ENCODE data around the gene TGFB2.
A peak's percentile ranks its signal among the peaks of the same experiment; 100 is the strongest.

Gene TGFB2

DNA sequence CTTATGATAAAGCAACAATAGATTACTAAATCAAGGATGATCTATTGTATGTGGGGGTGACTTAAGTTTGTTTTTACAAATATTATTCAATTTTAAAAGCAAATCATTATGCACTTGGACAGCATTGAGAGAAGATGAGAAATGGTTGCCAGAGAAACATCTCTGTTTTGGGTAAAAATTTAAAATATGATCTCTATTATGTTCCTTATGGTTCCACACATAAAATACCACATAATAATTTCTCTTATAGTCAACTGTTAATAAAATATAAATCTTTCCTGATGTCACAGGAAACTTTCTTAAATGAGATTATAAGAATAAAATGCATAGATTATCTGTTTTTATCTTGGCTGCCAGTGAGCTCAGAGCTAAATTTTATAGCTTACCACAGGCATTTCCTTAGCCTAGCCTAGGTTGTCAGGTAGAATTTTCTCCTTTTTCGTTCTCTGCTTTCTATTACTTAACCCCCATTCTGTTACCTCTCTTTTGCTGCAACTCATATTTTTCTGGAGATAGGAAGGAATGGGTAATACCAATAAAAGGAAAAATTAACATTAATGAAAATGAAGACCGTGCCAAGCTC lies 109.7 kb downstream of the TGFB2 start:
- no peak overlapping the region for H3K4me3 ChIP-seq (ENCODE audit: low read depth, low read length)
- in situ Hi-C loops (cut with HindIII; ENCODE audit: low sequenced_read_pairs), result no loop called here
- DNase-seq (ENCODE audit: low read depth, low spot score), result no peak
- no peak for TF ChIP-seq CTCF (IDR thresholded peaks at IDR 0.05; ENCODE audit: low read depth, low read length)

DNA sequence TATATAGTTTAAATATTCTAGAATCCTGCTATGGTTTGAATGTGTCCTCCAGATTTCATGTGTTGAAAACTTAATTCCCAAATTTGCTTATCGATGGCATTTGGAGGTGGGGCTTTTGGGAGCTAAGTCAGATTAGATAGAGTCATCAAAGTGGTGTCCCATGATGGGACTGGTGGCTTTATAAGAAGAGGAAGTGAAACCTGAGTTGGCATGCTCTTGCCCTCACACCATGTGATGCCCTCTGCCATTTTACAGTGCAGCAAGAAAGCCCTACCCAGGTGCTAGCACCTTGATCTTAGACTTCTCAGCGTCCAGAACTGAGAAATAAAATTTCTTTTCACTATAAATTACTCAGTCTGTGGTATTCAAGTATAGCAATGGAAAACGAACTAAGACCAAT lies 111.3 kb downstream of the TGFB2 start:
- no peak overlapping the region for H3K4me3 ChIP-seq (ENCODE audit: low read depth, low read length)
- TF ChIP-seq CTCF (IDR thresholded peaks at IDR 0.05; ENCODE audit: low read depth, low read length), result no peak
- DNase-seq (ENCODE audit: low read depth, low spot score), result no peak
- in situ Hi-C loops (cut with HindIII; ENCODE audit: low sequenced_read_pairs), result no loop called here

GRCh38 chr1:218459450-218459849 lies 114.3 kb downstream of the TGFB2 start:
- in situ Hi-C loops (cut with HindIII; ENCODE audit: low sequenced_read_pairs), result no loop called here
- no peak for TF ChIP-seq CTCF (IDR thresholded peaks at IDR 0.05; ENCODE audit: low read depth, low read length)

GRCh38 chr1:218459878-218460711 lies 115.0 kb downstream of the TGFB2 start:
- TF ChIP-seq CTCF (IDR thresholded peaks at IDR 0.05; ENCODE audit: low read depth, low read length), result no peak
- no peak overlapping the region for H3K4me3 ChIP-seq (ENCODE audit: low read depth, low read length)

More at GRCh38 chr1:218459450-218459849, 114.3 kb downstream of the TGFB2 start:
- DNase-seq (ENCODE audit: low read depth, low spot score), result peak; percentile 73
- no peak overlapping the region for H3K4me3 ChIP-seq (ENCODE audit: low read depth, low read length)

GRCh38 chr1:218461351-218461750 lies 116.2 kb downstream of the TGFB2 start:
- DNase-seq (ENCODE audit: low read depth, low spot score), result no peak
- in situ Hi-C loops (cut with HindIII; ENCODE audit: low sequenced_read_pairs), result no loop called here
- TF ChIP-seq CTCF (IDR thresholded peaks at IDR 0.05; ENCODE audit: low read depth, low read length), result no peak
- H3K4me3 ChIP-seq (ENCODE audit: low read depth, low read length), result no peak overlapping the region

More at GRCh38 chr1:218459878-218460711, 115.0 kb downstream of the TGFB2 start:
- in situ Hi-C loops (cut with HindIII; ENCODE audit: low sequenced_read_pairs), result no loop called here
- DNase-seq (ENCODE audit: low read depth, low spot score), result peak; percentile 96

- no peak for DNase-seq (ENCODE audit: low read depth, low spot score)
- in situ Hi-C loops (cut with HindIII; ENCODE audit: low sequenced_read_pairs), result no loop called here
- H3K4me3 ChIP-seq (ENCODE audit: low read depth, low read length), result no peak overlapping the region
- no peak for TF ChIP-seq CTCF (IDR thresholded peaks at IDR 0.05; ENCODE audit: low read depth, low read length)
Measured at GRCh38 chr1:218462116-218462515, 117.0 kb downstream of the TGFB2 start.

Measured in astrocyte of the spinal cord (primary cell).